Stimulated activated naive CD4-positive, alpha-beta T cell (primary cell): ENCODE data around the gene SLC4A1.
"Not testable (repeated sequence)": the region's sequence is repeated elsewhere in the genome, so short reads cannot be mapped to it uniquely, and the experiment has no call there.

Source experiments
- DNase-seq, 6 experiments: peaks; one replicate each; lab custom pipeline; 2025; lab: John Stamatoyannopoulos, UW

Gene SLC4A1

DNA sequence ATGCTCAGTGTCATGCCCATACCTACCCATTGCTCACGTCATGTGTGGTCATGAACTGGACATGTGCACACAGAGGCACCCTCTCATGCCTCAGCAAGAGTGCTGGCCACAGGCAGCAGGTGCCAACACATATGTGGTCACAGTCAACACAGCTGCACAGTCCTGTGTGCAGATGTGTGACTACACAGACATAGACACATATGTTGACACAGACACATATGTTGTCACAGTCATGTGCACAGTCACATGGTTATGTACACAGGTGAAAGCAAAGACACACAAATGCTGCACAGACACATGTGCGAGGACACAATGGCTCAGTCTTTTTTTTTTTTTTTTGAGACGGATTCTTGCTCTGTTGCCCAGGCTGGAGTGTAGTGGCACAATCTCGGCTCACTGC is 11.3 kb downstream of the SLC4A1 start:
- DNase-seq = no peak

DNA sequence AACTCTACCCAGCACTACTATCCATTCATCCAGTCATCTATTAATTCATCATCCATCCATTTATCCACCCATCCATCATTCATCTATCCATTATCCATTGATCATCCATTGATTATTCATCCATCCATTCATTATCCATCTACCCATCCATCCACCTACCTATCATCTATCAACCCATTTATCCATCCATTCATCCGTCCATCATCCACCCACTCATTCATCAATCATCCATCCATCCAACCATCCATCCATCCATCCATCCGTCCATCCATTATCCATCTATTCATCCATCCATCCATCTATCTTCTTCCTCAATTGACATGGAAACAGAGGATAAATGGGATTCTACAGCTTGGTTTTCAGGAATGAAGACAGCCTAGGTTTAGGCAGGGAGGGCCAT is 12.0 kb downstream of the SLC4A1 start:
- DNase-seq = no peak

DNA sequence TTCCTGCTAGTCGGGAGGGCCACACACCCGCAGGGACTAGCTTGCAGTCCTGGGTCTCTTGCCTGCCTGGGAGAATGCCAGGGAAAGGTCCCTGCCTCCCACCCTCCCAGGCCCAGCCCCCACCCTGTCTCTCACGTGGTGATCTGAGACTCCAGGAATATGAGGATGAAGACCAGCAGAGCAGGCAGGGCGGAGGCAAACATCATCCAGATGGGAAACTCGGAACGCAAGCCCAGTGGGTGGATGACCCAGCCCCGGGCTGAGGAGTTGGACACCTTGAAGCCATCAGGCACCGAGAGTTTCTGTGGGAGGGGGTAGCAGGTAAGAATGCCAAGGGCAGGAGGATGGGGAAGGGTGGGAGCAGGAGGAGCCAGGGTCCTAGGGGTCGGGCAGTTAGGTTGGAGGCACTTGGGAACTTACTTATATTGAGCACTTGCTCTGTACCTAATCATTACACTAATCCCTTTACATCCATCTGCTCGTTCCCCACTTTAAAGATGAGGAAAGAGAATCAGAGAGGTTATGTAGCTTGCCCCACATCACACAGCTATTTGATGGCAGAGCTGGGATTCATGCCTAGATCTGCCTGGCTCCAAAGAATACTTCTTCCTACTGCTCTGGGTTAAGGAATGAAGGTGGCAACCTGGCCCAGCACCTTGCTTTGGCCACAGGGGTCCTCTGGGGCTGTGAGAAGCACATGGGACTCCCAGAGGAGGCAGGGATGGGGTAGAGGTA is 13.4 kb downstream of the SLC4A1 start:
- DNase-seq = no peak

DNA sequence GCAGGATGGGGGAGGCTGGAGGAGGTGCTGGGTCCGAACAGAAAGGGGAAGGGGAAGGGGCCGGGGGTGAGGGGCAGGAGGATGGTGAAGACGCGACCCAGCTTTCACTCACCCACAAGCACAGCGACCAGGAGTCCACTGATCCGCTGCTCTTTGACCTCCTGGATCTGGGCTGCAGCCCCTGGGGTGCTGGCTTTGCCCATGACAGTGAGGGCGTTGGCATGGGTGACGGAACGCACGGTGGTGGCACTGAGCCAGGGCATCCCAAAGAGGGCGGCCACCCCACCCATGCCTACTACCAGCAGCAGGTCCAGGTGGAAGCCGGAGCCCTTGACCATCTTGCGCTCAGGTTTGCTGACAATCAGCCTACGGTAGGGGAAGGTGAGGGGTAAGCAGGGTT is 14.9 kb downstream of the SLC4A1 start:
- DNase-seq = no peak

DNA sequence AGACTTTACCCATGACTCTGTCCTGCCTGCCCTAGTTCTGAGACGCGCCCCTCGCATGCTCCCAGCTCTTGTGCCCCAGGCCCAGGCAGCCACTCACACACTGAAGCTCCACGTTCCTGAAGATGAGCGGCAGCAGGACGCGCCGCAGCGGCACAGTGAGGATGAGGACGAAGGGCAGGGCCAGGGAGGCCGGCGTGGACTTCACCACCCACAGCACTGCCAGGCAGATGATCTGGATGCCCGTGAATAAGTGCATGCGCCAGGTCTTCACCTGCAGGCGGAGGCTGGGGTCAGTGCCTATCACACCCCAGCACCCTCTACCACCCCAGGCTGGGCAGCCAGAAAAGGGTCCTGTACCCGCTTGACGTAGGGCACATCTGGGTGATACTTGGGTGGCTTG is 16.9 kb downstream of the SLC4A1 start:
- DNase-seq = no peak

DNA sequence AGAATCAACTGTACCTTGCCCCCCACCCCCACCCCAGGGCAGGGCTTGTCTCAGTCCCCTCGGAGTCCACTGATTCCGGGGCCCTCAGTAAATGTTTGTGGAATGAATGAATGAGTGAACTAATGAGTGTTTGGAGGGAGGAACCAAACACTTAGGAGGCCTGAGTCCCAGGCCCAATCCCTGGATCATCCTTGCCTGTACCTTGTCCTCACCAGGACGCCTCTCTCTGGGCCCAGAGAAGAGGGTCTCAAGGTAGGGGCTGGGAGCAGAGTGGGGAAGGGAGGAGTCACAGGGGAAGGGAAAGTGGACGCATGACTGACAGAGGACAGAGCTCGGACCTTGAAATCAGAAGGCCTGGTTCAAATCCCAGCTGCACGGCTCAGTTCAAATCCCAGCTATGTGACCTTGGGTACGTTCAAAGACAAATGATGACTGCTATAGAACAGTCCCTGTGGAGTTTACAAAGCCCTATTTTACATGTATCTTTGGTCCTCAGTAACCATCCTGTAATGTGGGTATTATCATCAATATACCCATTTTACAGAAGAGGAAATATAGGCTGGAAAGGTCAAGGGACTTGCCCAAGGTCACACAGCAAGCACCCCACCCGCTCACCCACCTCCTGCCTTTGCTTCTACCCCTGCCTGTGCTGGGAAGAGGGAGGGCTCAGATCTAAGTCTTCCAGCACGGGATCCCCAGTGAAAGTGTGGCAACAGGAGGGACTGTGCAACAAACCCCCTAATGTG is 18.3 kb downstream of the SLC4A1 start:
- DNase-seq = no peak

DNA sequence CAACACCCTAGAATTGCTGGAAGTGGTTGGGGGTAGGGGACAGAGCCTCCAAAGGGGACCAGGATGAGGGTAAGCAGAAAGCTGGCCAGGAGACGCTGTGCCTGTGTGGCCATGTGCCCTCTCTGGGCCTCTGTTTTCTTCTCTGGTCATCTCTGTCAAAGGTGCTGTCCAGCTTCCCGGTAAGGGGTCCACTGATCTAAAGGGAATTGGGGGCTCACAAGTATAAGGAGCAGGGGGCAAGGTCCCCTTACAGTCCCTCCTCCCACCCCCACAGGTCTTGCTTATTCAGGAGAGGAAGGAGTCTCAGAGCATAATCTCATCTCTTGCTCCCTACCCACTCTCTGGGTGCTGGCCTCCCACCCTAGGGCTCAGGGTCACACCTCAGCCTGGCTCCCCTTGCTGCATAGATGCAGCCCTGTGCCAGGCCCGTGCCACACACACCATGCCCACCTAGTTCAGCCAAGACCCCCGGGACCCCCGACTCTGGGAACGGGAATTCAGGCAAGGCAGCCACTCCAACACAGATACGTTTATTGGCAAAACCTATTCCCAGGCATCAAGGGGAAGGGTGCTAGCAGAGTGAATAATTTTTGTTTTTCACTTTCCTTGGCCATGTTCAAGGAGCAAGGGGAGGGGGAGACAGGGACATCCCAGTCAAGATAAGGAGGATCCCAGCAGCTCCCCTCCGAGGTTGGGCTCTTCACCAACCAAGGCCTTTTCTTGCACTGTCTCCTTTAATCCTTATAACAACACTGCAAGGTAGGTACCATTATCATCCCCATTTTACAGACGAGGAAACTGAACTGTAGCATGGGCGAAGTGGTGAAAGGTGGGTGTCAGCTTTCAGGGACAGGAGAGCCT is 19.8 kb downstream of the SLC4A1 start:
- DNase-seq = no peak

DNA sequence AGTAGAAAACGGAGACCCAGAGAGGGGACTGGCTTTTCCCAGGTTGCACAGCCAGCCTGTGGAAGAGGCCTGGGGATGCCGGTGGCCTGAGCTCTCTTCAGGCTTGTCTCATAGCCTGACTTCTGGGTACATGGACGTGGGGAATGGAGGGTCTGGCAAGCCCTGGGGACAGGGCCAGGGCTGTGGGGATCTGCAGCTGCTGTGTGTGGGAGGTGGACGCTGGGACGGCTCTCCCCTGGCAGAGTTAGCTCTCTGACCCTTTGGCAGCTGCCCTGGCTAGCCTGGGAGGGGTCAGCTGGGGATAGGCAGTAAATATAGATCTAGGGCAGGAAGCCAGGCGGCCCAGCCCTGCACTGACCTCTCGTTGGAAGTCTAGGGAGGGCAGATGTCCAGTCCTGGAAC is 20.5 kb downstream of the SLC4A1 start:
- no peak for DNase-seq

DNA sequence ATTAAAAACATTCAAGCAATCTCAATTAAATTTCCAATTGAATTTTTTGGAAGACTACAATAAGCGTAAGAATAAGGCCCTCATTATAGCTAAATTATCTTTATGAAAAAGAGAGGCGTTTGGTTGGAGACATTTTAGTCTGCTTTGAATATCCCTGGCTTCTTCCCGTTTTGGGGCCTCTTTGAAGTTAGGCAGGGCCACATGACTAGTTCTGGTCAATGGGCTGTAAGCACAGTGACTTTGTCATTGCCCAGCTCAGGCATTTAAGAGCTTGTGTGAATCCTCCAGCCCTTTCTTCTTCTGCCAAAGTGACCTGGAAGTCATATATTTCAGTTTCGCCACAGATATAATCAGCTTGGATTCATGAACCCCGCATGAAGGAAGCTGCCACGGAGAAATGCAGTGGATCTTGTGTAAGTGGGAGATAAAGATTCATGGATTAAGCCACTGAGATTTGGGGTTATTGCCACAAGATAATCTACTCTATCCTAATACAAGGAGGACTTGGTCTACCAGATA is 26.8 kb downstream of the SLC4A1 start:
- no peak for DNase-seq

DNA sequence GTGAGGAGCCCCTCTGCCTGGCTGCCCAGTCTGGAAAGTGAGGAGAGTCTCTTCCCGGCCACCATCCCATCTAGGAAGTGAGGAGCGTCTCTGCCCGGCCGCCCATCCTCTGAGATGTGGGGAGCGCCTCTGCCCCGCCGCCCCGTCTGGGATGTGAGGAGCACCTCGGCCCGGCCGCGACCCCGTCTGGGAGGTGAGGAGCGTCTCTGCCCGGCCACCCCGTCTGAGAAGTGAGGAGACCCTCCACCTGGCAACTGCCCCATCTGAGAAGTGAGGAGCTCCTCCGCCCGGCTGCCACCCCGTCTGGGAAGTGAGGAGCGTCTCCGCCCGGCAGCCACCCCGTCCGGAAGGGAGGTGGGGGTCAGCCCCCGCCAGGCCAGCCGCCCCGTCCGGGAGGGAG is 30.0 kb downstream of the SLC4A1 start:
- DNase-seq = not testable (repeated sequence)

DNA sequence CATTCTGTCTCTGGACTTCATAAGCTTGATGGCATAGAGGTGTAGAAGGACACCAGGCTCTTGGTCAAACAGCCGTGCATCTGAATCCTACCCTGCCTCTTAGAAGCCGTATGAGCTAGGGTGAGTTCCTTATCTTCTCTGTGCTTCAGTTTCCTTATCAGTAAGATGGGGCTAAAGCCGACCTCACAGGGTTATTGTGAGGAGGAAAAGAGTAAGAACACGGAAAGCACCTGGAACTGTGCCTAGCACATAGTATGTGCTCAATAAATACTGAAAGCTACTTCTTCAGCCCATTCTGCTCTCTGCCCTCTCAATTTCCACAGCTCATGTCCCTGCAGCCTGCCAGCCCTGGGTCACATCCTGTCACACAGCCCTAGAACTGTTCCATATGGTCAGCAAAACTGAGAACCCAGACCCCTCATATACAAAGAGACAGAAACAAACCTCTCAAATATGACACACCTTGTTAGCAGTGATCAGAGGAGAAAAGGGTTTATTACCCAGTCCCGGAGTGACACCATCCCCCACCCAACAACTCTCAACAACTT is 31.4 kb downstream of the SLC4A1 start:
- no peak for DNase-seq

DNA sequence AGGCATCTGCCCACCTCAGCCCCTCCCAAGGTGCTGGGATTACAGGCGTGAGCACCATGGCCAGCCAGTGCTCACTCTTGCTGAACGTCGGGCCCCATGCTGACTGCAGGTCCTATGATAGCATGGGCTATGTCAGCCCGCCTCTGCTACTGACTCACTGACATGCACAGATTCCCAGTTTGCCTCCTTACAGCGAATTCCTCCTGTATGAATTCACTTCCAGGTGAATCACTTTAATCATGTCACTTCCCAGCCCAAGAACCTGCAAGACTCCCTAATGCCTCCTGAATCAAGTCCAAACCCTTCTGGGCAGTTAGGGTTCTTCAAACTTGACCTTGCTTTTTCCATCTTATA is 32.4 kb downstream of the SLC4A1 start:
- DNase-seq = no peak

DNA sequence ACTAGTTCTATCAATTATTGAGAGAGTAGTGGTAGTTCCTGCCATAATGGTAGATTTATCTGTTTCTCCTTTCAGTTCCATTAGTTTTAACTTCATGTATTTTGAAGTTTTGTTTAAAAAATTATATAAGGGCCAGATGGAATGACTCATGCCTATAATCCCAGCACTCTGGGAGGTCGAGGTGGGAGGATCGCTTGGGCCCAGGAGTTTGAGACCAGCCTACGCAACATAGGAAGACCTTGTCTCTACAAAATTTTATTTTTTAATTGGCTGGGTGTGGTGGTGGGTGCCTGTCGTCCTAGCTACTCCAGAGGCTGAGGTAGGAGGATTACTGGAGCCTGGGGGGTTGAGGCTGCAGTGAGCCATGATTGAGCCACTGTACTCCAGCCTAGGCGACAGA is 34.4 kb downstream of the SLC4A1 start:
- DNase-seq = no peak

DNA sequence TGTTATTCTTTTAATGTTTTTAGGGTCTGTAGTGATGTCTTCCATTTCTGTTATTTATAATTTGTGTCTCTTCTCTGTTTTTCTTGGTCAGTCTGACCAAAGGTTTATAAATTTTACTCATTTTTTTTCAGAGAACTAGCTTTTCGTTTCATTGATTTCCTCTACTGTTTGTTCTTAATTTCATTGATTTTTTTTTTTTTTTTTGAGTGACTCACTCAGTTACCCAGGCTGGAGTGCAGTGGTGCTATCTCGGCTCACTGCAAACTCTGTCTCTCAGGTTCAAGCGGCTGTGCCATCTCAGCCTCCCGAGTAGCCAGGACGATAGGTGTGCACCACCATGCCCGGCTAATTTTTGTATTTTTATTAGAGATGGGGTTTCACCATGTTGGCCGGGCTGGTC is 35.9 kb downstream of the SLC4A1 start:
- no peak for DNase-seq

DNA sequence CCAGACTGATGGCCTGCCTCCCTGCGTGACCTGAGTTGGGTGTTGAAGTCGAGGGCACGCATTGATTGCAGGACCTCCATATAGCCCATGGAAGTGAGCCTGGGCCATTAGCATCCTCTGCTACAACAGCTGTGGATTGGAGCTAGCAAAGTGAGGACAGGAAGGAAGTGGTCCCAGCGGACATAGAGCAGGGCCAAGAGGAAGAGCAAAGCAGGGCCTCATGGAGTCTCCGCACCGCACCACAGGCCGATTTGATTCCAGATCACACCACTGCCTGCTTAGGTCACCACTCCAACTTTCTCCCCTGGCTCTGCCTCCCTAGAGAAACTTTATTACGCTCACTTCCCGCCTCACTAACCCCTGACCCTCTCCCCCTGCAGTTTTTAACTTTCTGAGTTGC is 37.8 kb downstream of the SLC4A1 start:
- no peak for DNase-seq

DNA sequence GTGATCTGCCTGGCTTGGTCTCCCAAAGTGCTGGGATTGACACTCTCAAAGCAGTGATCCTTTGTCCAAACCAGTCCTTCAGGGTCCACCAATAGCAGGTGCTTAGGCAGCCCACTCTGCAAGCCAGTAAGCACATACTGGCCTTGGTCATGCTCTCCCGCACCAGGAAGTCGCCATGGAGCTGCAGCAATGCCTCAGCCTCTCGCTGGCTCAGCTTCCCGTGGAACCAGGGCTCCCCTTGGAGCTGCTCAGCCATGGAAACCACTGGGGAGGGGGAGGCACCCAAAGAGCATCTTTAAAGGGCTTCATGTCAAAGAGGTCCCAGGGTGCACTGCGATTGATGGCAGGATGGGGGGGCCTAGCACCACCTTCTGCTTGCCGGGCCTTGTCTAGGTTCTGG is 38.8 kb downstream of the SLC4A1 start:
- DNase-seq = no peak

DNA sequence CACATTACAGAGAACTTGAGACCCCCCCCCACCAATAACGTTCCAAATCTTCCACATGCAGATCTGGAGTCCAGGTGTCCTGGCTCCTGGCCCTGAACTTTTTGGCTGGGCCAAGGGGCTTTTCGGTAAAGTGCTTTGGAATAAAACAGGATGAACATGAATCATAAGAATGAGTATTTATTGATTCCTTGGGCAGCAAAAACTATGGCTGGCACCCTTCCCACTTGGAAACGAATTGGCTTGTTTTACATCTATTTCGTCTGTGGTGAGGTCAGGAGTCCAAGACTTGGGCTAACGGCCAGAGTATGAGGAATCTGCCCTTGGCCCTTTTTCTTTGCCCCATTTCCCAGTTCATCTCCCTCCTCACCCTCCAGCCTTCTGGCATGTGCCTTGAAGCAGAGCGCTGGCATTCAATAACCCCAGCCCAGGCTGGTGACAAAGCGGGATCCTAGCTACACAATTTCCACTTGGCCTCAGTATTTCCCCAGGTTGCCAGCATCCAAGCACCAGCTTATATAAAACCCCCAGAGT is 44.3 kb downstream of the SLC4A1 start:
- no peak for DNase-seq

DNA sequence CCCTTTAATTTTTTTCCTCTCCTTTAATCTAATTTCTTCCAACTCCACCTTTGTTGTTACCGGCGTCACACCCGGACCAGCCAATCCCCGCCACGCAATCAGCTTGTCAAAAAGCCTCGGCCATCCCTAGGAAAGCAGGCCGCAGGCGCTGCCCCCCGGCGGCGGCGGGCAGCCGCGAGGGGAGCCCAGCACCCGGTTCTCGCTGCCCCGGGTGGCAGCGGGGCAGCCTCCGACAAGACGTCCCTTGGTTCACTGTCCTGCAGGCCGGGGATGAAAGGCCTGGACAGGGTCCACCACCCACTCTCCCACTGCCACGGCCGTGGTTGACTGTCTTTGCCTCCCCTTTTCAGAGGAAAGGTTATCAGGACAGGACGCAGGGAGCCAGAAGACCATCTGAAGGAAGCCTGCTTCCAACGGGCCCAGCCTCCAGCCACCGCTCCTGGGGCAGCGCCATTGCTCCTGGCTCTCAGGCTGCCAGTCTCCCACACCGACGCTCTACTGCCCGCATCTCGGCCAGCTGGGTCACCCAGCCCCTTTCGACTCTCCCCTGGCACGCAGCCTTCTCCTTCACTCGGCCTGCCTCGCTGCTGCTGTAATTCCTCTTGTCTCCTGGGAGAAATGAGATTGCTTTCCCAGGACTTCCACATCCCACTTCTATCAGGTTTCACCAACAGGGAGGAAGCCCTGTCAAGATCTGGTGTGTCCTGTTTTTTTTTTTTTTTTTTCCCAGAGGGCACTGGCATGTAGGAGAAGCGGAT is 45.6 kb downstream of the SLC4A1 start:
- DNase-seq = peak; percentile 30 to 60 (median 46)

DNA sequence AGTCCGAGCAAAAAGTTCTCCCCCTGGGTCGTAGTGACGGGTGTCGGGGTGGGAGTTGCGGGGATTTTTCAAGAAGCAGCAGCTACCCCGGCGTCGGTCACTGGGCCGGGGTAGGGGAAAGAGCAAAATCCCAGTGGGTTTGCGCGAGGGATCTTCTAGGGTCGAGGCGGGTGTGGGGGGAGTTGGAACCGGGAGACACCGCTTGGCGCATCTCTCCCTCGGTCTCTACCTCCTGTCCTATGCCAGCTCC is 46.1 kb downstream of the SLC4A1 start:
- peak in 1 of 6 experiments; percentile 60 for DNase-seq

DNA sequence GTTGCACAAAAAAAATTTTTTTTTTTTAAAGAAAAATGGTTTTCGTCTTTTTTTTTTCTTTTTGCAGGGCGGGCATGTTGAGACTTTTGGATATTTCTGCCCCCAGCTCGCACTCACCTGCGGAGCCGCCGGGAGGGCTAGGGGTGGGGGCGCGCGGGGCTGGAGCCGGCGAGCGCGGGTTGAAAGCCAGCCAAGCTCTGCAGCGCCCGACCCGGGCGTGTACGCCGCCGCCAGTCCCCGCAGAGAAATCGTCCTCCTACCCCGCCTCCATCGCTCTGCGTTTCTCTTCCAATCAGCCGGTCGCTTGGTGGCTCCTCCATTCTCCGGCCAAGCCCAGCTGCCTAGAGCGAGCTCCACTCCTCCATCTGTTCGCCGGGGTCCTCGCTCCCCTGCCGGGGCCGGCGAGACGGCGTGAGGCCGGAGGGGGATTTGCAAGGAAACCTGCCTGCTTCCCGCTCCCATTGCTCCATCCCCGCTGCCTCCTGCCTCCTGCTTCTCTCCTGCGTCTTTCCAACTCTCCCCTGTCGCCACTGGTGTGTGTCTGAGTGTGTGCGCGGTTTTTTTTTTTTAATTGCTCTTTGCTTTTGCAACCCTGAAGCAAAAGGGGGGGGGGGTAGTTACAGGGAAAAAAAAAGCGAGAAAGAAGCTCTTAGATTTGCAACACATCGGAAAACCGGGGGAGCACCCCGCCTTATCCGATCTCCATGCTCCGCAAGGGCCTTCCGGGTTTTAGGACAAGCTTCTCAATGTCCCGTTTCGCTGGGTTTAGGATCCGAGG is 46.7 kb downstream of the SLC4A1 start:
- DNase-seq = peak; percentile 49 to 79 (median 67)
